Peyer's patch (tissue), 4 donors: ENCODE data around the gene PCDHA7.
"Not testable (repeated sequence)": the region's sequence is repeated elsewhere in the genome, so short reads cannot be mapped to it uniquely, and the experiment has no call there.

Source experiments
- POLR2A ChIP-seq, 2 donors: fragments of 450-650 bp; IDR thresholded peaks; one replicate each; pipeline ENCODE4 v1.5.1; 2017; ENCODE audit warnings: antibody characterized with exemption in 2 of 2, mild to moderate bottlenecking in 2 of 2, moderate library complexity in 2 of 2
- TF ChIP-seq, protein P1 (sequence below), 6 experiments: fragments of 450-650 bp in 4 of 6; fragments of 200-600 bp in 2 of 6; sonication (generic) in 1 of 6; IDR thresholded peaks; one replicate each; pipeline ENCODE4 v1.5.1; 2017 to 2019; ENCODE audit warnings: antibody characterized with exemption in 6 of 6, mild to moderate bottlenecking in 3 of 6, moderate library complexity in 1 of 6

DNA sequence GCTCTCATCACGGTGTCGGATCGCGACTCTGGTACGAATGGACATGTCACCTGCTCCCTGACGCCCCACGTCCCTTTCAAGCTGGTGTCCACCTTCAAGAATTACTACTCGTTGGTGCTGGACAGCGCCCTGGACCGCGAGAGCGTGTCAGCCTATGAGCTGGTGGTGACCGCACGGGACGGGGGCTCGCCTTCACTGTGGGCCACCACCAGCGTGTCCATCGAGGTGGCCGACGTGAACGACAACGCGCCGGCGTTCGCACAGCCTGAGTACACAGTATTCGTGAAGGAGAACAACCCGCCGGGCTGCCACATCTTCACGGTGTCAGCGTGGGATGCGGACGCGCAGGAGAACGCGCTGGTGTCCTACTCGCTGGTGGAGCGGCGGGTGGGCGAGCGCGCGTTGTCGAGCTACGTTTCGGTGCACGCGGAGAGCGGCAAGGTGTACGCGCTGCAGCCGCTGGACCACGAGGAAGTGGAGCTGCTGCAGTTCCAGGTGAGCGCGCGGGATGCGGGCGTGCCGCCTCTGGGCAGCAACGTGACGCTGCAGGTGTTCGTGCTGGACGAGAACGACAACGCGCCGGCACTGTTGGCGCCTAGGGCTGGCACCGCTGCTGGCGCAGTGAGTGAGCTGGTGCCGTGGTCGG lies 37.9 kb upstream of the PCDHA7 start:
- TF ChIP-seq POLR2A (IDR thresholded peaks at IDR 0.05): not testable (repeated sequence)
- TF ChIP-seq, protein P1, sequence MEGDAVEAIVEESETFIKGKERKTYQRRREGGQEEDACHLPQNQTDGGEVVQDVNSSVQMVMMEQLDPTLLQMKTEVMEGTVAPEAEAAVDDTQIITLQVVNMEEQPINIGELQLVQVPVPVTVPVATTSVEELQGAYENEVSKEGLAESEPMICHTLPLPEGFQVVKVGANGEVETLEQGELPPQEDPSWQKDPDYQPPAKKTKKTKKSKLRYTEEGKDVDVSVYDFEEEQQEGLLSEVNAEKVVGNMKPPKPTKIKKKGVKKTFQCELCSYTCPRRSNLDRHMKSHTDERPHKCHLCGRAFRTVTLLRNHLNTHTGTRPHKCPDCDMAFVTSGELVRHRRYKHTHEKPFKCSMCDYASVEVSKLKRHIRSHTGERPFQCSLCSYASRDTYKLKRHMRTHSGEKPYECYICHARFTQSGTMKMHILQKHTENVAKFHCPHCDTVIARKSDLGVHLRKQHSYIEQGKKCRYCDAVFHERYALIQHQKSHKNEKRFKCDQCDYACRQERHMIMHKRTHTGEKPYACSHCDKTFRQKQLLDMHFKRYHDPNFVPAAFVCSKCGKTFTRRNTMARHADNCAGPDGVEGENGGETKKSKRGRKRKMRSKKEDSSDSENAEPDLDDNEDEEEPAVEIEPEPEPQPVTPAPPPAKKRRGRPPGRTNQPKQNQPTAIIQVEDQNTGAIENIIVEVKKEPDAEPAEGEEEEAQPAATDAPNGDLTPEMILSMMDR (IDR thresholded peaks at IDR 0.05): not testable (repeated sequence)
